Lower lobe of right lung (tissue), 2 donors: ENCODE data around the gene PYDC1. TPM values are rescaled to one million over a fixed set of nuclear protein-coding genes. Genes with fewer than 3 reads are reported as not detected.
"Not testable (repeated sequence)": the region's sequence is repeated elsewhere in the genome, so short reads cannot be mapped to it uniquely, and the experiment has no call there.

Source experiments
- ATAC-seq, 2 donors: fragments of 200-7000 bp; cut with Tn5 transposase; one replicate each; pipeline ENCODE4 v1.9.1; 2020 to 2022; ENCODE audit warnings: mild to moderate bottlenecking in 2 of 2, moderate library complexity in 2 of 2
- DNase-seq: peaks from one replicate; pipeline ENCODE4 v3.0.0-alpha.2; 2020
- H3K27ac ChIP-seq: fragments of 200-600 bp; one replicate; pipeline ENCODE4 v1.8.0; 2022
- H3K27me3 ChIP-seq: fragments of 200-600 bp; one replicate; pipeline ENCODE4 v1.8.0; 2022; ENCODE audit warnings: low read depth
- H3K36me3 ChIP-seq: fragments of 200-600 bp; one replicate; pipeline ENCODE4 v1.8.0; 2022; ENCODE audit warnings: mild to moderate bottlenecking
- H3K4me1 ChIP-seq: fragments of 200-600 bp; one replicate; pipeline ENCODE4 v1.8.0; 2022
- H3K4me3 ChIP-seq: fragments of 200-600 bp; one replicate; pipeline ENCODE4 v1.8.0; 2022; ENCODE audit warnings: mild to moderate bottlenecking
- H3K9me3 ChIP-seq: fragments of 200-600 bp; one replicate; pipeline ENCODE4 v1.8.0; 2022
- intact Hi-C: fragments of 100-400 bp; cut with DNase I; formaldehyde crosslinking; loops from one replicate; pipeline ENCODE4 v1.11.0; 2022
- total RNA-seq: library from RNA; stranded (reverse); fragmentation: NEBNext Ultra II Directional; extraction: Animal tissue kit (Norgen Biotek cat#: 25700); gene quantifications from one replicate; pipeline ENCODE4 v1.2.1, GENCODE V29; 2021
- TF ChIP-seq, protein P1 (sequence below): fragments of 200-600 bp; IDR thresholded peaks from one replicate; pipeline ENCODE4 v1.8.0; 2022; ENCODE audit warnings: antibody characterized with exemption, mild to moderate bottlenecking
- donor health status: DM: no; HTN: yes; CAD: no; lungs with severe emphysema.

The PYDC1 gene
- total RNA-seq, 1 donor from 2014 or later = not detected

- H3K4me3 ChIP-seq = no peak overlapping the region
- ATAC-seq (no peak), DNase-seq (peak; percentile 51)
- H3K27ac ChIP-seq = no peak overlapping the region
- TF ChIP-seq, protein P1, sequence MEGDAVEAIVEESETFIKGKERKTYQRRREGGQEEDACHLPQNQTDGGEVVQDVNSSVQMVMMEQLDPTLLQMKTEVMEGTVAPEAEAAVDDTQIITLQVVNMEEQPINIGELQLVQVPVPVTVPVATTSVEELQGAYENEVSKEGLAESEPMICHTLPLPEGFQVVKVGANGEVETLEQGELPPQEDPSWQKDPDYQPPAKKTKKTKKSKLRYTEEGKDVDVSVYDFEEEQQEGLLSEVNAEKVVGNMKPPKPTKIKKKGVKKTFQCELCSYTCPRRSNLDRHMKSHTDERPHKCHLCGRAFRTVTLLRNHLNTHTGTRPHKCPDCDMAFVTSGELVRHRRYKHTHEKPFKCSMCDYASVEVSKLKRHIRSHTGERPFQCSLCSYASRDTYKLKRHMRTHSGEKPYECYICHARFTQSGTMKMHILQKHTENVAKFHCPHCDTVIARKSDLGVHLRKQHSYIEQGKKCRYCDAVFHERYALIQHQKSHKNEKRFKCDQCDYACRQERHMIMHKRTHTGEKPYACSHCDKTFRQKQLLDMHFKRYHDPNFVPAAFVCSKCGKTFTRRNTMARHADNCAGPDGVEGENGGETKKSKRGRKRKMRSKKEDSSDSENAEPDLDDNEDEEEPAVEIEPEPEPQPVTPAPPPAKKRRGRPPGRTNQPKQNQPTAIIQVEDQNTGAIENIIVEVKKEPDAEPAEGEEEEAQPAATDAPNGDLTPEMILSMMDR = no peak
- H3K27me3 ChIP-seq = no peaks in the 10 kb centered on the region
- peaks cover 87% of the 10 kb centered on the region for H3K36me3 ChIP-seq
- no peaks in the 10 kb centered on the region for H3K9me3 ChIP-seq
- H3K4me1 ChIP-seq = peaks cover 14% of the 10 kb centered on the region
- intact Hi-C loops = no loop called here
These were observed 20.4 kb downstream of the PYDC1 start for GRCh38 chr16:31196324-31197088.

GRCh38 chr16:31195861-31196260 lies 21.1 kb downstream of the PYDC1 start:
- H3K4me1 ChIP-seq, H3K9me3 ChIP-seq, H3K4me3 ChIP-seq, DNase-seq, intact Hi-C loops, H3K27ac ChIP-seq, ATAC-seq, H3K27me3 ChIP-seq: not testable (repeated sequence)
- H3K36me3 ChIP-seq = peaks cover 94% of the 10 kb centered on the region

GRCh38 chr16:31194898-31195297 lies 22.0 kb downstream of the PYDC1 start:
- ATAC-seq = no peak
- DNase-seq = no peak
- Histone ChIP-seq H3K27me3 (no peaks in the 10 kb centered on the region), H3K4me3 (no peak overlapping the region), H3K4me1 (no peaks in the 10 kb centered on the region), H3K27ac (no peak overlapping the region), H3K36me3 (peaks cover 97% of the 10 kb centered on the region), H3K9me3 (no peaks in the 10 kb centered on the region)
- TF ChIP-seq, protein P1 = no peak
- intact Hi-C loops = no loop called here

DNA sequence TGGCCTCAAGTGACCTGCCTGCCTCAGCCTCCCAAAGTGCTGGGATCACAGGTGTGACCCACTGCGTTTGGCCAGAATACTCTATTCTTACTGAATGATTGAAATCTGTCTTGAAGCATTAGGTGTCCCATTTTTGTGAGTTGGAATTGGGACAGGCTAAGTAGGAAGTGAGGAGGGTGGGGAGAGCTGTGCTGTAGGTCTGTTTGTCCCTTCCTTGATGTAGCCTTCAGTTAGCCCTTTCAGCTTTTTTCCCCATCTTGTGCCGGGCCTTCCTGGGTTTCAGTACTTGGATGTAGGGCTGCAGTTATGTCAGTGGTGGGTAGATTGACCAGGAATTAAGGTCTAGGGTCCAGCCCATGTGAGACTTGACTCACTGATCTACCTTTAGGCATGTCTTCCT lies 23.1 kb downstream of the PYDC1 start:
- H3K4me3 ChIP-seq = no peak overlapping the region
- TF ChIP-seq, protein P1 = no peak
- ATAC-seq (no peak), DNase-seq (no peak)
- H3K27me3 ChIP-seq = no peaks in the 10 kb centered on the region
- H3K27ac ChIP-seq = no peak overlapping the region
- intact Hi-C loops = no loop called here
- H3K9me3 ChIP-seq = no peaks in the 10 kb centered on the region
- no peaks in the 10 kb centered on the region for H3K4me1 ChIP-seq
- H3K36me3 ChIP-seq = peaks cover 97% of the 10 kb centered on the region

DNA sequence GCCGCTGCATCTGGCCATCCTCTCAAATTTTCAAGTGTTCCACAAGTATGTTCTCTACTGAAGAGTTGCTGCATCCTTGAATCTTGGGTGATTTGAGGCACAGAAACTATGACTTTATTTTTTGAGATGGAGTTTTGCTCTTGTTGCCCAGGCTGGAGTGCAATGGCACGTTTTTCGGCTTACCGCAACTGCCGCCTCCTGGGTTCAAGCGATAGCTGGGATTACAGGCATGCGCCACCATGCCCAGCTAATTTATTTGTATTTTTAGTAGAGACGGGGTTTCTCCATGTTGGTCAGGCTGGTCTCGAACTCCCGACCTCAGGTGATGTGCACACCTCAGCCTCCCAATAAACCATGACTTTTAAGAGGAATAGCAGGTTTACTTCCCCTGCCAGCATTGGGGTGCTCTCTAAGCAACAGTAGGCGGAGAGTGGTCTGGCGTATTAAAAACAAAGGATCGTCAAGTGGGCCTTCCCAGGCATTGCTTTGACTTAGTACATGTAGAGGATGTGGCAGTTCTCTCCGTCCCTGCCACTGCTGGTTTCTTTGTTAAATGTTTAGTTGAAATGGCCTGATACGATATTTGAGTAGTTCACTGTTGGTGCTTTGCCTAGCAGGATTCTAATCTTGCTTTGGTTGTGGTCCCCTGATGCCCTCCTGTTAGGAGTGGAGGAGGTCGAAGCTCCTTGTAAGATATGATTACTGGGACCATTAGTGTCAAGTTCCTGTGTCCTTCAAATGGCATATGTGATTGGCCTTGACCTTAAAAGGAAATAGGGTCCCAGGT lies 23.9 kb downstream of the PYDC1 start:
- no peaks in the 10 kb centered on the region for H3K4me1 ChIP-seq
- H3K4me3 ChIP-seq = no peak overlapping the region
- intact Hi-C loops = no loop called here
- TF ChIP-seq, protein P1 = no peak
- H3K27me3 ChIP-seq = no peaks in the 10 kb centered on the region
- H3K9me3 ChIP-seq = no peaks in the 10 kb centered on the region
- H3K27ac ChIP-seq = no peak overlapping the region
- DNase-seq (no peak), ATAC-seq (no peak)
- H3K36me3 ChIP-seq = peaks cover 98% of the 10 kb centered on the region
